Measurements from ENCODE around the gene GNL1.

The GNL1 gene

DNA sequence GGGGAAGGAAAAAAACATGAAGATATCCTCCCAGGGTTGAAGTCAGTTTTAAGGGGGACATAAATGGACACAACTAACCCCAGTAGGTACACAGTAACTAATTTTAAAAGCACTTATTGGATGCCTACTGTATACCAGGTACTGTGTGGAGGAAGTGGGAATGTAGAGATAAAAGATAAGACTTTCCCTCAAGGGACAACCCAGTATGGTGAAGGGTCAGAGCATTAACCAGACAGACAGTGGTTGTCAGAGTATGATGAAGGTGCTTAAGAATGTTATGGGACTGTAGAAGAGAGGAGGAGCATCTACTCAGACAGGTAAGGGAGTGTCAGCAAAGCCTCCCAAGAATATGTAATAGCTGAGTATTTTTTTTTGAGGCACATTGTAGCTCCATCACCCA, 15.9 kb upstream of the GNL1 start:
- no peak overlapping the region for H2AFZ ChIP-seq (ENCODE audit: low read depth, low read length, severe bottlenecking)
- peak overlapping the region; percentile 87 for H3K4me3 ChIP-seq (ENCODE audit: insufficient read depth, low read length, poor library complexity, severe bottlenecking)
- TF ChIP-seq EZH2phosphoT487 (conservative IDR thresholded peaks at IDR 0.05; ENCODE audit: low read length): no peak
- TF ChIP-seq, protein P1, sequence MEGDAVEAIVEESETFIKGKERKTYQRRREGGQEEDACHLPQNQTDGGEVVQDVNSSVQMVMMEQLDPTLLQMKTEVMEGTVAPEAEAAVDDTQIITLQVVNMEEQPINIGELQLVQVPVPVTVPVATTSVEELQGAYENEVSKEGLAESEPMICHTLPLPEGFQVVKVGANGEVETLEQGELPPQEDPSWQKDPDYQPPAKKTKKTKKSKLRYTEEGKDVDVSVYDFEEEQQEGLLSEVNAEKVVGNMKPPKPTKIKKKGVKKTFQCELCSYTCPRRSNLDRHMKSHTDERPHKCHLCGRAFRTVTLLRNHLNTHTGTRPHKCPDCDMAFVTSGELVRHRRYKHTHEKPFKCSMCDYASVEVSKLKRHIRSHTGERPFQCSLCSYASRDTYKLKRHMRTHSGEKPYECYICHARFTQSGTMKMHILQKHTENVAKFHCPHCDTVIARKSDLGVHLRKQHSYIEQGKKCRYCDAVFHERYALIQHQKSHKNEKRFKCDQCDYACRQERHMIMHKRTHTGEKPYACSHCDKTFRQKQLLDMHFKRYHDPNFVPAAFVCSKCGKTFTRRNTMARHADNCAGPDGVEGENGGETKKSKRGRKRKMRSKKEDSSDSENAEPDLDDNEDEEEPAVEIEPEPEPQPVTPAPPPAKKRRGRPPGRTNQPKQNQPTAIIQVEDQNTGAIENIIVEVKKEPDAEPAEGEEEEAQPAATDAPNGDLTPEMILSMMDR (IDR thresholded peaks at IDR 0.05; ENCODE audit: insufficient read depth, low read length, poor library complexity, severe bottlenecking): no peak
- H4K20me1 ChIP-seq (ENCODE audit: low read depth, low read length): peaks cover 40% of the 10 kb centered on the region; the same call in 1 of the 2 replicates
- H3K27ac ChIP-seq (ENCODE audit: low read depth, low read length): peak overlapping the region; percentile 75
- H3K4me2 ChIP-seq (ENCODE audit: low read depth, low read length, poor library complexity, severe bottlenecking): peak overlapping the region; percentile 76
- 0 out of 2 replicates have a peak, but pooled peaks cover 5% of the 10 kb centered on the region for H3F3A ChIP-seq (ENCODE audit: insufficient read depth)
- H3K36me3 ChIP-seq (ENCODE audit: low read length): peaks cover 8% of the 10 kb centered on the region; the same call in 1 of the 2 replicates
- no peaks in the 10 kb centered on the region for H3K9me2 ChIP-seq (replicated peaks; ENCODE audit: insufficient read depth, low read length)
- H3K27me3 ChIP-seq (ENCODE audit: low read length): no peaks in the 10 kb centered on the region
- no peaks in the 10 kb centered on the region for H3K9me3 ChIP-seq (ENCODE audit: insufficient read depth, low read length)
- peaks cover 58% of the 10 kb centered on the region for H3K79me2 ChIP-seq (ENCODE audit: insufficient read depth, low read length)
- H3K9ac ChIP-seq (ENCODE audit: low read length): peak overlapping the region; percentile 74

- Histone ChIP-seq H3K9me2 (replicated peaks; ENCODE audit: insufficient read depth, low read length) (no peaks in the 10 kb centered on the region), H3K9ac (ENCODE audit: low read length) (peak overlapping the region; percentile 74), H3K27me3 (ENCODE audit: low read length) (no peaks in the 10 kb centered on the region), H3K27ac (ENCODE audit: low read depth, low read length) (peak overlapping the region; percentile 75), H3K9me3 (ENCODE audit: insufficient read depth, low read length) (no peaks in the 10 kb centered on the region), H3K79me2 (ENCODE audit: insufficient read depth, low read length) (peaks cover 53% of the 10 kb centered on the region), H3K4me3 (ENCODE audit: insufficient read depth, low read length, poor library complexity, severe bottlenecking) (peak overlapping the region; percentile 87), H3K4me2 (ENCODE audit: low read depth, low read length, poor library complexity, severe bottlenecking) (peak overlapping the region; percentile 76), H4K20me1 (ENCODE audit: low read depth, low read length) (peaks cover 35% of the 10 kb centered on the region; the same call in 1 of the 2 replicates), H3F3A (ENCODE audit: insufficient read depth) (peaks cover 8% of the 10 kb centered on the region; the same call in 1 of the 2 replicates), H2AFZ (ENCODE audit: low read depth, low read length, severe bottlenecking) (peak overlapping the region; percentile 69), H3K36me3 (ENCODE audit: low read length) (peaks cover 4% of the 10 kb centered on the region; the same call in 1 of the 2 replicates)
- TF ChIP-seq EZH2phosphoT487 (conservative IDR thresholded peaks at IDR 0.05; ENCODE audit: low read length): no peak
- TF ChIP-seq, protein P1 (IDR thresholded peaks at IDR 0.05; ENCODE audit: insufficient read depth, low read length, poor library complexity, severe bottlenecking): no peak
Measured at GRCh38 chr6:30571762-30572082, 15.4 kb upstream of the GNL1 start.

GRCh38 chr6:30571075-30571761, 14.9 kb upstream of the GNL1 start, which contains the start of gene ABCF1:
TSS of gene ABCF1 (plus strand) at chr6:30571442. CDS start at chr6:30571488, 46 bp downstream.
- Histone ChIP-seq H3K9me3 (ENCODE audit: insufficient read depth, low read length) (no peaks in the 10 kb centered on the region), H3K4me3 (ENCODE audit: insufficient read depth, low read length, poor library complexity, severe bottlenecking) (peak within 1 kb of the TSS; percentile 87), H3K9ac (ENCODE audit: low read length) (peak within 1 kb of the TSS; percentile 74), H3K9me2 (replicated peaks; ENCODE audit: insufficient read depth, low read length) (no peaks in the 10 kb centered on the region), H3K4me2 (ENCODE audit: low read depth, low read length, poor library complexity, severe bottlenecking) (peak within 1 kb of the TSS; percentile 76), H3K79me2 (ENCODE audit: insufficient read depth, low read length) (peaks cover 48% of the 10 kb centered on the region), H4K20me1 (ENCODE audit: low read depth, low read length) (peaks cover 32% of the 10 kb centered on the region; the same call in 1 of the 2 replicates), H3F3A (ENCODE audit: insufficient read depth) (peaks cover 8% of the 10 kb centered on the region; the same call in 1 of the 2 replicates), H2AFZ (ENCODE audit: low read depth, low read length, severe bottlenecking) (peak within 1 kb of the TSS; percentile 95), H3K36me3 (ENCODE audit: low read length) (no peaks in the 10 kb centered on the region; the same call in 1 of the 2 replicates), H3K27ac (ENCODE audit: low read depth, low read length) (peak within 1 kb of the TSS; percentile 75), H3K27me3 (ENCODE audit: low read length) (no peaks in the 10 kb centered on the region)
- TF ChIP-seq, protein P1 (IDR thresholded peaks at IDR 0.05; ENCODE audit: insufficient read depth, low read length, poor library complexity, severe bottlenecking): no peak
- no peak for TF ChIP-seq EZH2phosphoT487 (conservative IDR thresholded peaks at IDR 0.05; ENCODE audit: low read length)

All from SU-DHL-6 (cell line).